IMR-90 (cell line): ENCODE results near the gene GJB4. TPM values are rescaled to one million over a fixed set of nuclear protein-coding genes. Genes with fewer than 3 reads are reported as not detected.

Experiments used
- ATAC-seq: fragments of 200-7000 bp; cut with Tn5 transposase; 2 replicates; pipeline ENCODE4 v1.9.1; 2020; ENCODE audit warnings: low read depth, mild to moderate bottlenecking, moderate library complexity
- BruUV-seq: library from RNA; stranded (reverse); fragments of 400-500 nt; replicated peaks from 2 replicates; lab custom pipeline; 2021; lab: Mats Ljungman, UMichigan
- CTCF ChIA-PET: fragments of 300-600 bp; formaldehyde crosslinking; extraction: SDS; loops from one replicate; lab custom pipeline; 2021; ENCODE audit warnings: antibody characterized with exemption; lab: Yijun Ruan, JAX
- POLR2A ChIA-PET: fragments of 300-600 bp; sonication (Branson Sonifier 250); formaldehyde crosslinking; loops from one replicate; lab custom pipeline; 2022; ENCODE audit warnings: antibody characterized with exemption; ENCODE audit not compliant: unreplicated experiment; lab: Charles Lee
- DNase-seq: peaks from one replicate; pipeline ENCODE4 v3.0.0; 2013
- H2AFZ ChIP-seq: replicated peaks from 2 replicates; pipeline ENCODE3; 2013; ENCODE audit warnings: low read length, mild to moderate bottlenecking; ENCODE audit not compliant: poor library complexity
- H2AK5ac ChIP-seq: 2 replicates; pipeline ENCODE4 v1.6.1; 2013; ENCODE audit warnings: low read depth, low read length, inconsistent platforms
- H2AK9ac ChIP-seq: replicated peaks from 2 replicates; pipeline ENCODE3; 2013; ENCODE audit warnings: mild to moderate bottlenecking, low read depth, low read length, moderate library complexity; ENCODE audit not compliant: poor library complexity
- H2BK120ac ChIP-seq: 2 replicates; pipeline ENCODE4 v1.6.1; 2013; ENCODE audit warnings: low read depth, low read length, inconsistent platforms
- H2BK15ac ChIP-seq: 3 replicates; pipeline ENCODE4 v1.6.1; 2013; ENCODE audit warnings: low read depth, low read length, inconsistent platforms
- H2BK20ac ChIP-seq: 2 replicates; pipeline ENCODE4 v1.6.1; 2013; ENCODE audit warnings: low read depth, mild to moderate bottlenecking, inconsistent platforms, low read length, moderate library complexity
- H2BK5ac ChIP-seq: 2 replicates; pipeline ENCODE4 v1.6.1; 2013; ENCODE audit warnings: mild to moderate bottlenecking, low read depth, low read length, inconsistent platforms; ENCODE audit not compliant: poor library complexity, severe bottlenecking
- H3K14ac ChIP-seq: replicated peaks from 2 replicates; pipeline ENCODE4 v1.6.1; 2013; ENCODE audit warnings: low read depth, low read length, inconsistent platforms
- H3K18ac ChIP-seq: 2 replicates; pipeline ENCODE4 v1.6.1; 2013; ENCODE audit warnings: low read depth, low read length, control low read depth
- H3K23ac ChIP-seq: 2 replicates; pipeline ENCODE4 v1.6.1; 2013; ENCODE audit warnings: low read depth, low read length, inconsistent platforms
- H3K27ac ChIP-seq: 2 replicates; pipeline ENCODE4 v1.5.1; 2013; ENCODE audit warnings: mild to moderate bottlenecking, control low read depth, low read length; ENCODE audit not compliant: insufficient read depth
- H3K27me3 ChIP-seq: 2 replicates; pipeline ENCODE4 v1.6.1; 2013; ENCODE audit warnings: low read length; ENCODE audit not compliant: control insufficient read depth, insufficient read depth
- H3K36me3 ChIP-seq: 2 replicates; pipeline ENCODE4 v1.6.1; 2013; ENCODE audit warnings: low read length, mixed read lengths; ENCODE audit not compliant: control insufficient read depth, insufficient read depth
- H3K4ac ChIP-seq: 2 replicates; pipeline ENCODE4 v1.6.1; 2013; ENCODE audit warnings: low read depth, low read length, inconsistent platforms
- H3K4me1 ChIP-seq: 2 replicates; pipeline ENCODE4 v1.6.1; 2013; ENCODE audit warnings: low read length, mixed read lengths; ENCODE audit not compliant: control insufficient read depth, insufficient read depth
- H3K4me2 ChIP-seq: 2 replicates; pipeline ENCODE4 v1.6.1; 2013; ENCODE audit warnings: low read depth, mild to moderate bottlenecking, control low read depth, low read length, moderate library complexity
- H3K4me3 ChIP-seq: 2 replicates; pipeline ENCODE4 v1.5.1; 2013; ENCODE audit warnings: low read depth, mild to moderate bottlenecking, control low read depth, low read length, moderate library complexity; ENCODE audit not compliant: insufficient read depth
- H3K56ac ChIP-seq: 2 replicates; pipeline ENCODE4 v1.6.1; 2013; ENCODE audit warnings: low read length, inconsistent platforms; ENCODE audit not compliant: insufficient read depth; ENCODE audit errors: extremely low read depth
- H3K79me1 ChIP-seq, 2 experiments: 2 replicates each; pipeline ENCODE4 v1.6.1; 2013; ENCODE audit warnings: low read length in 2 of 2, inconsistent platforms in 1 of 2, low read depth in 1 of 2
- H3K9ac ChIP-seq: 2 replicates; pipeline ENCODE4 v1.6.1; 2013; ENCODE audit warnings: low read depth, low read length, control low read depth
- H3K9me1 ChIP-seq: 2 replicates; pipeline ENCODE4 v1.6.1; 2013; ENCODE audit warnings: low read length, inconsistent platforms; ENCODE audit not compliant: insufficient read depth
- H3K9me3 ChIP-seq: 2 replicates; pipeline ENCODE4 v1.6.1; 2013; ENCODE audit warnings: low read length; ENCODE audit not compliant: control insufficient read depth, insufficient read depth
- H4K20me1 ChIP-seq: 2 replicates; pipeline ENCODE4 v1.6.1; 2013; ENCODE audit warnings: low read length, inconsistent platforms; ENCODE audit not compliant: insufficient read depth
- H4K5ac ChIP-seq: 2 replicates; pipeline ENCODE4 v1.6.1; 2013; ENCODE audit warnings: mild to moderate bottlenecking, low read depth, low read length, control low read depth
- H4K8ac ChIP-seq, 2 experiments: 2 replicates each; pipeline ENCODE4 v1.6.1; 2013; ENCODE audit warnings: low read depth in 2 of 2, low read length in 2 of 2, control low read depth in 1 of 2, inconsistent platforms in 1 of 2
- H4K91ac ChIP-seq: 2 replicates; pipeline ENCODE4 v1.6.1; 2013; ENCODE audit warnings: low read depth, low read length, inconsistent platforms; ENCODE audit not compliant: insufficient read depth
- MAFK ChIP-seq: IDR thresholded peaks from 2 replicates; pipeline ENCODE4 v1.6.1; 2012; ENCODE audit warnings: low read depth, low read length, improper control_type of control experiment
- MAZ ChIP-seq: IDR thresholded peaks from 2 replicates; pipeline ENCODE4 v1.6.1; 2012; ENCODE audit warnings: low read depth, mild to moderate bottlenecking, low read length, improper control_type of control experiment, moderate library complexity, borderline replicate concordance
- POLR2A ChIP-seq: IDR thresholded peaks from 2 replicates; pipeline ENCODE4 v1.6.1; 2012; ENCODE audit warnings: mild to moderate bottlenecking, low read depth, low read length
- RCOR1 ChIP-seq: IDR thresholded peaks from 2 replicates; pipeline ENCODE4 v1.6.1; 2012; ENCODE audit warnings: mild to moderate bottlenecking, low read length, improper control_type of control experiment; ENCODE audit not compliant: insufficient replicate concordance
- RFX5 ChIP-seq: IDR thresholded peaks from 2 replicates; pipeline ENCODE4 v1.8.0; 2012; ENCODE audit warnings: low read depth, mild to moderate bottlenecking, low read length, moderate library complexity
- WGBS, 2 experiments: methylation state at CpG; one replicate each; pipeline versions ENCODE4 v1.1.5 to v1.1.7; 2013; ENCODE audit warnings: missing lambda C conversion rate in 2 of 2; ENCODE audit not compliant: insufficient read length in 1 of 2; ENCODE audit errors: extremely low coverage in 2 of 2; 5-methylcytosine and 5-hydroxymethylcytosine counted together
- dilution Hi-C: fragments of 300-500 bp; cut with HindIII; formaldehyde crosslinking; loops from one replicate; pipeline ENCODE4 v1.14.3; 2018; ENCODE audit warnings: low sequenced_read_pairs; ENCODE audit not compliant: unreplicated experiment
- in situ Hi-C: fragments of 300-500 bp; cut with MboI; formaldehyde crosslinking; loops from 3 replicates; pipeline ENCODE4 v1.14.3; 2019; ENCODE audit warnings: low sequenced_read_pairs, inconsistent platforms, mixed read lengths
- intact Hi-C: fragments of 100-400 bp; cut with micrococcal nuclease; formaldehyde crosslinking; loops from 2 replicates; pipeline ENCODE4 v1.10.0; 2022
- polyA plus RNA-seq, 3 experiments: library from polyadenylated mRNA; depleted of rRNA; stranded (reverse); fragments of >200 nt; gene quantifications; 2 replicates each; pipeline ENCODE4 v1.2.3, GENCODE V29; 2012; ENCODE audit warnings: low replicate concordance in 1 of 3
- total RNA-seq: library from RNA; depleted of rRNA; stranded (reverse); fragments of >200 nt; gene quantifications from 2 replicates; pipeline ENCODE4 v1.2.3, GENCODE V29; 2012

Gene GJB4
- total and polyA plus RNA-seq, 2 of the 4 experiments (the other 2 are of a cell fraction): not detected

DNA sequence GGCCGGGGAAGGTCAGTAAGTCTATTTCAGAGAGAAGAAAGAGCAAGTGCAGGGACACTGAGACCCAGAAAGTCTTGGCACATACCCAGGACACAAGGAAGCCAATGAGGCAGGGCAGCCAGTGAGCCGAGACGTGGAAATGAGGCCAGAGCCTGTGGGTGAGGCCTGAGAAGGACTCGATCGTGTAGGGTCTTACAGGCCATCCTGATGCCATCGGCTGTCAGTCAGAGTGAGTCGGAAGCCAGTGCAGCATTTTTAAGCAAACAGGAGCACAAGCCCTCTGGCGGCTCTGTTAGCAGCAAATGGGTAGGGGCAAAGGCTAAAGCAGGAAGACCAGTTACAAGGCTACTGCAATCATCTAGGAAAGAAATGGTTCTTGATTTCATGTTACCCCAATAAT lies 15.4 kb downstream of the GJB4 start:
- H4K8ac ChIP-seq: no peak overlapping the region
- no TSS peak for BruUV-seq
- ChIA-PET POLR2A (no interaction called here), CTCF (no interaction called here)
- no peak overlapping the region for H3K14ac ChIP-seq
- no peak overlapping the region for H2AK9ac ChIP-seq
- H2BK20ac ChIP-seq: no peak overlapping the region
- H3K9ac ChIP-seq: no peak overlapping the region
- H4K5ac ChIP-seq: no peak overlapping the region
- H3K9me1 ChIP-seq: no peaks in the 10 kb centered on the region
- H3K4me3 ChIP-seq: no peak overlapping the region
- H3K56ac ChIP-seq: no peak overlapping the region
- no peaks in the 10 kb centered on the region for H3K79me1 ChIP-seq
- no peak overlapping the region for H2BK5ac ChIP-seq
- no peak overlapping the region for H3K18ac ChIP-seq
- no peak overlapping the region for H3K23ac ChIP-seq
- H3K27ac ChIP-seq: no peak overlapping the region
- no peak for DNase-seq
- H3K9me3 ChIP-seq: no peaks in the 10 kb centered on the region
- ATAC-seq: no peak
- H2AK5ac ChIP-seq: no peak overlapping the region
- TF ChIP-seq RFX5 (no peak), MAFK (no peak), RCOR1 (no peak), MAZ (no peak), POLR2A (no peak)
- H2AFZ ChIP-seq: no peak overlapping the region
- 33% methylated on average over 5 of the region's 8 CpGs; no CpG with 5 or more reads in 1 of the 2 experiments for WGBS, 2 experiments
- peaks cover 14% of the 10 kb centered on the region for H3K27me3 ChIP-seq
- H4K91ac ChIP-seq: no peak overlapping the region
- no peaks in the 10 kb centered on the region for H3K36me3 ChIP-seq
- no peak overlapping the region for H2BK120ac ChIP-seq
- no peaks in the 10 kb centered on the region for H3K4me1 ChIP-seq
- no peak overlapping the region for H3K4me2 ChIP-seq
- in situ Hi-C loops (no loop called here), intact Hi-C loops (no loop called here), dilution Hi-C loops (no loop called here)
- H2BK15ac ChIP-seq: no peak overlapping the region
- no peak overlapping the region for H3K4ac ChIP-seq
- no peaks in the 10 kb centered on the region for H4K20me1 ChIP-seq
